ENCODE data around the gene TBC1D22B. TPM values are rescaled to one million over a fixed set of nuclear protein-coding genes. Genes with fewer than 3 reads are reported as not detected.

TBC1D22B gene
- total RNA-seq, 1 donor from 2014 or later: 15.2 TPM

- peaks cover 5% of the 10 kb centered on the region for H3K9me3 Mint-ChIP-seq
- H3K4me3 Mint-ChIP-seq: no peak overlapping the region
- peaks cover 3% of the 10 kb centered on the region for H3K27me3 Mint-ChIP-seq (ENCODE audit: low read depth)
- H3K27ac Mint-ChIP-seq: no peak overlapping the region
- no peak for DNase-seq (ENCODE audit: low spot score in 2 of 2, unreplicated experiment in 2 of 2)
- no peaks in the 10 kb centered on the region for H3K36me3 Mint-ChIP-seq
- peaks cover 18% of the 10 kb centered on the region for H3K4me1 Mint-ChIP-seq
- no peak for TF ChIP-seq CTCF (IDR thresholded peaks at IDR 0.05; ENCODE audit: unreplicated experiment)
Measured at GRCh38 chr6:37351027-37351426, 93.5 kb downstream of the TBC1D22B start.

GRCh38 chr6:37352384-37352783 lies 94.8 kb downstream of the TBC1D22B start:
- no peak for TF ChIP-seq CTCF (IDR thresholded peaks at IDR 0.05; ENCODE audit: unreplicated experiment)
- Mint-ChIP-seq H3K36me3 (no peaks in the 10 kb centered on the region), H3K27me3 (ENCODE audit: low read depth) (no peaks in the 10 kb centered on the region), H3K4me1 (peaks cover 25% of the 10 kb centered on the region), H3K27ac (no peak overlapping the region), H3K4me3 (peak overlapping the region; percentile 50), H3K9me3 (no peaks in the 10 kb centered on the region)
- no peak for DNase-seq (ENCODE audit: low spot score in 2 of 2, unreplicated experiment in 2 of 2)

GRCh38 chr6:37353761-37354525 lies 96.4 kb downstream of the TBC1D22B start, which contains the start of gene RNF8:
Gene RNF8 (plus strand): TSS chr6:37353983. CDS start chr6:37354165, 182 bp downstream.
- Mint-ChIP-seq H3K36me3 (no peaks in the 10 kb centered on the region), H3K27ac (peak within 1 kb of the TSS; percentile 92), H3K4me3 (peak within 1 kb of the TSS; percentile 96), H3K9me3 (no peaks in the 10 kb centered on the region), H3K4me1 (peaks cover 35% of the 10 kb centered on the region), H3K27me3 (ENCODE audit: low read depth) (no peaks in the 10 kb centered on the region)
- TF ChIP-seq CTCF (IDR thresholded peaks at IDR 0.05; ENCODE audit: unreplicated experiment): no peak
- DNase-seq (ENCODE audit: low spot score in 2 of 2, unreplicated experiment in 2 of 2): peak; percentile 87 to 92

- no peaks in the 10 kb centered on the region for H3K27me3 Mint-ChIP-seq (ENCODE audit: low read depth)
- DNase-seq (ENCODE audit: low spot score in 2 of 2, unreplicated experiment in 2 of 2): peak; percentile 21 to 44
- H3K27ac Mint-ChIP-seq: peak overlapping the region; percentile 92
- H3K4me1 Mint-ChIP-seq: peaks cover 35% of the 10 kb centered on the region
- peak overlapping the region; percentile 96 for H3K4me3 Mint-ChIP-seq
- TF ChIP-seq CTCF (IDR thresholded peaks at IDR 0.05; ENCODE audit: unreplicated experiment): no peak
- H3K9me3 Mint-ChIP-seq: no peaks in the 10 kb centered on the region
- H3K36me3 Mint-ChIP-seq: no peaks in the 10 kb centered on the region
Measured at GRCh38 chr6:37354526-37355384, 97.2 kb downstream of the TBC1D22B start.

- H3K27me3 Mint-ChIP-seq (ENCODE audit: low read depth): no peaks in the 10 kb centered on the region
- DNase-seq (ENCODE audit: low spot score in 2 of 2, unreplicated experiment in 2 of 2): no peak
- no peak overlapping the region for H3K4me3 Mint-ChIP-seq
- peaks cover 35% of the 10 kb centered on the region for H3K4me1 Mint-ChIP-seq
- no peak overlapping the region for H3K27ac Mint-ChIP-seq
- no peaks in the 10 kb centered on the region for H3K9me3 Mint-ChIP-seq
- no peak for TF ChIP-seq CTCF (IDR thresholded peaks at IDR 0.05; ENCODE audit: unreplicated experiment)
- peaks cover 4% of the 10 kb centered on the region for H3K36me3 Mint-ChIP-seq
Measured at GRCh38 chr6:37357288-37357687, 99.7 kb downstream of the TBC1D22B start.
